BLaER1 (cell line): ENCODE data around the gene PTPRN2.

Experiments
- H3K27ac ChIP-seq: shearing (Covaris generic); formaldehyde crosslinking; 2 replicates; pipeline ENCODE4 v1.8.1; 2022
- H3K27me3 ChIP-seq: shearing (Covaris generic); formaldehyde crosslinking; 2 replicates; pipeline ENCODE4 v1.8.1; 2022
- H3K36me3 ChIP-seq: shearing (Covaris generic); formaldehyde crosslinking; 2 replicates; pipeline ENCODE4 v1.8.1; 2022
- H3K4me1 ChIP-seq: shearing (Covaris generic); formaldehyde crosslinking; 2 replicates; pipeline ENCODE4 v1.8.1; 2022
- H3K4me2 ChIP-seq: shearing (Covaris generic); formaldehyde crosslinking; 2 replicates; pipeline ENCODE4 v1.8.1; 2022
- H3K4me3 ChIP-seq: shearing (Covaris generic); formaldehyde crosslinking; 2 replicates; pipeline ENCODE4 v1.8.1; 2022
- H3K9ac ChIP-seq: shearing (Covaris generic); formaldehyde crosslinking; 2 replicates; pipeline ENCODE4 v1.8.1; 2022
- H3K9me3 ChIP-seq: shearing (Covaris generic); formaldehyde crosslinking; 2 replicates; pipeline ENCODE4 v1.8.1; 2022
- H4K20me1 ChIP-seq: shearing (Covaris generic); formaldehyde crosslinking; 2 replicates; pipeline ENCODE4 v1.8.1; 2022
- Cebpa-rat ChIP-seq: shearing (Covaris generic); IDR thresholded peaks from 2 replicates; pipeline ENCODE4 v1.8.1; 2022

PTPRN2 gene

DNA sequence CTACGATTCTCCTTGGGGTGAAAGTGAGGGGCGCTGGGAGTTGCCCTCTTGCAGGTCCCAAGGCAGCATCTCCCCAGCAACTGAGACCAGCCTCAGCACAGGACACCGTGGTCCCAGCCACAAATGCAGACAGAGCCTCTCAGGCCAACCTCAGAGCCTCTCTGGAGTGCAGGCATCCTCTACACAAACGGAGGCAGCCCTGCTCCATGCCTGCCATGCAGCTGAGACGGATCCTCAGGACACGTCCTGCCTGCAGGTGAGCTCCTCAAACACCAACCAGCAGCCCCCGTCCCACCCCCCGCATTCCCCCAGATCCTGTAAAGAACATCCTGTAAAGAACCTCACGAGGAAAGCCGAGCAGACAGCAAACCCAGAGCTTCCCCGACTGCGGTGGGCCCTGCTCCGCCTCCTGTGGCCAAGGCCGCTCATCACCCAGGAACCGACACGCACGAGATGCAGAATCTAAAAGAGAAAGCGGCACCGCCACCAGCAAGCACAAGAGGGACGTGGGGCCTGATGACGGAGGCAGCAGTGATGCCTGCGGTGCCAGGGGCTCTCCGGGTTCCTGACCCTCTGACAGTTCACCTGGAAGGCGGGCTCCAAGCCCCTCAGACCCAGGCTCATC lies 186.9 kb downstream of the PTPRN2 start:
- no peaks in the 10 kb centered on the region for H3K27me3 ChIP-seq
- peaks cover 17% of the 10 kb centered on the region for H3K9me3 ChIP-seq

DNA sequence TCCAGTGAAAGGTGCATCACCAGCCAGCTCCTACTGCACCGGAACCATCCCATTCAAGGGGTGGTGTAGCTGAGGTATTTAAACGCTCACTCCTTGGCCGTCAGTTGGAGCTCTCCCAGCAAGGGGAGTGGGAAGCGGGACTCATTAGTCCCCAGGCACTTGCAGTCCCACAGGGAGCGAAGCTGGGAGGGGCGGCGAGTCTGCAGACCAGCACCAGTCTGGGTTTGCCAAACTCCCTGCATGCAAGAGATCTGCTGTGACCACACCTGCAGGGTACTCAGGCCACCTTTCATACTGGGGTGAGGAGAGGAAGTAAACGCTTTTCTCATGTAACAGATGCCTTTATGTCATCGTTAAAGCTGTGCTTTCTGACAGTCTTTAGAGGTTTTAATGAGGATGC lies 187.9 kb downstream of the PTPRN2 start:
- H3K27me3 ChIP-seq: no peaks in the 10 kb centered on the region
- no peak overlapping the region for H3K4me3 ChIP-seq
- no peak overlapping the region for H3K4me2 ChIP-seq
- H3K27ac ChIP-seq: no peak overlapping the region
- no peaks in the 10 kb centered on the region for H3K36me3 ChIP-seq
- no peaks in the 10 kb centered on the region for H4K20me1 ChIP-seq
- H3K4me1 ChIP-seq: peaks cover 29% of the 10 kb centered on the region
- no peak for TF ChIP-seq Cebpa-rat
- no peak overlapping the region for H3K9ac ChIP-seq
- peaks cover 17% of the 10 kb centered on the region for H3K9me3 ChIP-seq

More for the DNA sequence above, 186.9 kb downstream of the PTPRN2 start:
- Histone ChIP-seq H3K36me3 (no peaks in the 10 kb centered on the region), H3K4me1 (peaks cover 28% of the 10 kb centered on the region), H3K9ac (no peak overlapping the region), H3K4me3 (no peak overlapping the region), H4K20me1 (no peaks in the 10 kb centered on the region), H3K27ac (no peak overlapping the region), H3K4me2 (no peak overlapping the region)
- no peak for TF ChIP-seq Cebpa-rat

DNA sequence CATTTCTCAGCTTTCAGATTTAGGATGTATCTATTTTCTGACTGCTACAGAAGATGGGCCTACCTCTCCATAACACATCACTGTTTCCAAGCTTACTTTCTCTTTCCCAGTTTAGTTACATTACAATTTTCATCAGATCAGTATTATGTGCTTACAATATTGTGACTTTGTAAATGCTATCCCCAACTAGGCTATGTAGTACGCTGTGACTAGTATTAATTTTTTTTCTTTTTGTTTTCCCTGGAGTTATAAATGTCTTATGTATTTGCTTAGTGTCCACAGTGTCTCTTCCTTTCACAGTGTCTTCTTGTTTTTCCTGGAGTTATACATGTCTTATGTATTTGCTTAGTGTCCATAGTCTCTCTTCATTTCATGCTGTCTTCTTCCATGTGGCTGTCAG lies 188.9 kb downstream of the PTPRN2 start:
- Histone ChIP-seq H4K20me1 (no peaks in the 10 kb centered on the region), H3K4me1 (peaks cover 29% of the 10 kb centered on the region), H3K9me3 (peaks cover 17% of the 10 kb centered on the region), H3K27ac (no peak overlapping the region), H3K9ac (no peak overlapping the region), H3K36me3 (no peaks in the 10 kb centered on the region), H3K4me2 (no peak overlapping the region), H3K4me3 (no peak overlapping the region), H3K27me3 (no peaks in the 10 kb centered on the region)
- TF ChIP-seq Cebpa-rat: no peak

DNA sequence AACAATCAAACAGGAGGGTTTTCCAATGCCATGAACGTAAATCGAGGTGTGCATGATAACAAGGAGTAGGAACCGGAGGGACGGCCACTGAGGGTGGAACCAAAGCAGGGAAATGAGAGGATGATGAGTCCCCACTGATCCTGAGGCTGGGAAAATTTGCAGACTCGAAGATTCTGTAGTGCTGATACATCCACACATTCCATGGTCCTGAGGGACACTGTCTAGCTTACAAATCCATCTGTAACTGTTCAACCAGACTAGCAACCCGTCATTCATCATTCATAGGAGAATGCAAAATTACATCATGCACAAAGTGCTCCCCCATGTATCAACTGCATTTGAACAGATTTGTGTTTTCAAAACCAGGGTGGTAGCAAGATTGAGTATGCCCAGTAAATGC lies 189.7 kb downstream of the PTPRN2 start:
- Histone ChIP-seq H3K4me1 (peaks cover 30% of the 10 kb centered on the region), H3K4me3 (no peak overlapping the region), H3K4me2 (no peak overlapping the region), H3K9me3 (peaks cover 17% of the 10 kb centered on the region), H3K27ac (no peak overlapping the region), H3K9ac (no peak overlapping the region), H3K36me3 (no peaks in the 10 kb centered on the region), H4K20me1 (no peaks in the 10 kb centered on the region), H3K27me3 (no peaks in the 10 kb centered on the region)
- no peak for TF ChIP-seq Cebpa-rat

DNA sequence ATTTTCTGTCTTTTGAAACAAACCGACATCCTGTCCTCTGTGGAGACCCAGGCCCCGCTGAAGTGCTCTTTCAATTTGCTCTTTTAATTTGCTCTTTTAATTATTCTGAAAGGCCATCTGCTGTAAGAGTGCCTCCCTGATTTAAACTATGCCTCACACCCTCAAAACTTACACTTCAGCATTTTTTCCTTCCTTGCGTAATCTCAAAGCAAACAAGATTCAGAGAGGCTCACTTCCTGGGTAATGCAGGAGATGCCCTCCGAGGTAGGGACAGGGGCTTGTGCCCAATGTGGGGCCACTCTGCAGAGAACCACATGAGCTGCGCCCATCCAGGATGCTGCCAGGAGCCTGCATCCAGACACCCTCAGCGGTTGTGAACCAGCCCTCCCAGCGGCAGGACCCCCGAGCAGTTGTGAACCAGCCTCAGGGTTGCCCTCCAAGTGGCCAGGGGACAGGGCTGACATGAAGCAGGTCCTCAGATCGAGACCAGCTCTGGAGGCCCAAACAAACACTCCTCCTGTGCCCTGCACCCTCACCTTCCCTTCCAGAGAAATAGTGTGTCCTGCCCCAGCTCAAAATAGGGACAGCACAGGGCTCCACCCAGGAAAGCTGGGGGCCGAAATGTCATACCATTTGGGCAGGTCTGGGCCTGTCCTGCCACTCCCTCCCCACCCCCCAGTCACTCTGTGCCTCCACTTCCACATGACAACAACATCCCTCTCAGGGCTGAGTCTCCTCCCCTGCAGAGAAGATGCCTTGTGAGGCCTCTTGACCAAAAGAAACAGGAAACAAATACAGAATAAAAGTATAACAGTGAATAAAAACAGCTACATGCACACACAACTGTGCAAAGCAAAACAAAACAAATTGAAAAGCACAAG lies 190.4 kb downstream of the PTPRN2 start:
- no peaks in the 10 kb centered on the region for H3K27me3 ChIP-seq

DNA sequence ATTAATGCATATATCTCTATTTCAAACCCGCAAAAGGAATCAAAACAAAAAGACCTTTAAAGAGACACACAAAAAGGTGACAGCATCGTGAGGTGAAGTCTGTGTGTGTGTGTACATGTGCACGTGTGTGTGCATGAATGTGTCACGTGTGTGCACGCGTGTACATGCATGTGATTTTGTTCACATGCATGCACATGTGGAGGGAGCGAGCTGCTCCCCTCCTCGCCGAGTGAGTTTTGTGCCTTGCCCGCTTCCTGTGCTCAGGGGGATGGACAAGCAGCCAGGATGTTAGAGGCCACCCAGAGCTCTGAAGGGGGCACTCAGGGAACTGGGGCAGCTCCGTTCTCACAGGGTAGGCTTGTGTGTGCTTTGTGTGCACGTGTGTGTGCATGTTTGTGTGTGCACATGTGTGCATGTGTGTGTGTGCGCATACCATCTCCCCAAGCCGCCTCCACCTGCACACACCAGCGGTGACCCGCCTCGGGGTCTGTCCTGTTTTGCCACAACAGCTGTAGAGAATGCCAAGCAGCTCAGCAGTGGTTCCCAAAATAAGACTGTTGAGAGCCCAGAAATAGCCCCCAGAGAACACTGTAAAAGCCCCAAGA lies 191.2 kb downstream of the PTPRN2 start:
- H3K36me3 ChIP-seq: no peaks in the 10 kb centered on the region
- no peak overlapping the region for H3K9ac ChIP-seq
- H4K20me1 ChIP-seq: no peaks in the 10 kb centered on the region
- H3K4me1 ChIP-seq: peaks cover 32% of the 10 kb centered on the region
- no peak for TF ChIP-seq Cebpa-rat
- peak overlapping the region; percentile 69 for H3K4me2 ChIP-seq
- H3K4me3 ChIP-seq: no peak overlapping the region
- H3K9me3 ChIP-seq: peaks cover 17% of the 10 kb centered on the region
- H3K27me3 ChIP-seq: no peaks in the 10 kb centered on the region
- no peak overlapping the region for H3K27ac ChIP-seq

More for the DNA sequence above, 190.4 kb downstream of the PTPRN2 start:
- TF ChIP-seq Cebpa-rat: 0 out of 2 replicates have a peak, but pooled peaks have one; percentile 49
- no peak overlapping the region for H3K27ac ChIP-seq
- H3K9ac ChIP-seq: no peak overlapping the region
- H3K4me2 ChIP-seq: peak overlapping the region; percentile 69
- H3K9me3 ChIP-seq: peaks cover 17% of the 10 kb centered on the region
- no peak overlapping the region for H3K4me3 ChIP-seq
- no peaks in the 10 kb centered on the region for H3K36me3 ChIP-seq
- H3K4me1 ChIP-seq: peaks cover 36% of the 10 kb centered on the region
- no peaks in the 10 kb centered on the region for H4K20me1 ChIP-seq

DNA sequence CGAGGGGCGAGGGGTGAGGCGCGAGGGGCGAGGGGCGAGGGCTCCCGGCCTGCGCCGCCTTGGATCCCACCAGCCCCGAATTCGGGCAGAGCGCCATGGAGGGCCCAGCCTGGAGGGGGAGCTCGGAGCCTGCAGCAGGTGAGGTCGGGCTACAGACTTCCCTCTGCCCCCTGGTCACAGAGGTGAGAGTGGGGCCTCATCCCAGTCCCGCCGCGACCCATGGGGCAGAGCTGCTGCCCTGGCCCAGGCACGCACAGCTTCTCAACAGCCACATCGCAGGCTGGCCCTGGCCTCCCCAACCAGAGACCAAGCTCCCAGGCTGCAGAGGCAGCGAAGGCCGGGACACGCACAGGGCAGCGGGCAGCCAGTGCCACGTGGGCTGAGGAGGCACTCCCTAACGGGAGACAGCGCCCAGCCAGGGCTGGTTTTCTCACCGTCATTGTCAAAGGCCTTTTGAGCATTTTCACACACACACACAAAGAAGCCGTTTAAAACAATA lies 191.8 kb downstream of the PTPRN2 start:
- Histone ChIP-seq H3K9ac (no peak overlapping the region), H3K4me1 (peaks cover 28% of the 10 kb centered on the region), H3K4me3 (no peak overlapping the region), H3K27me3 (no peaks in the 10 kb centered on the region), H3K4me2 (peak overlapping the region; percentile 69; the same call in 1 of the 2 replicates), H3K9me3 (peaks cover 17% of the 10 kb centered on the region), H4K20me1 (no peaks in the 10 kb centered on the region), H3K27ac (no peak overlapping the region), H3K36me3 (no peaks in the 10 kb centered on the region)
- no peak for TF ChIP-seq Cebpa-rat

DNA sequence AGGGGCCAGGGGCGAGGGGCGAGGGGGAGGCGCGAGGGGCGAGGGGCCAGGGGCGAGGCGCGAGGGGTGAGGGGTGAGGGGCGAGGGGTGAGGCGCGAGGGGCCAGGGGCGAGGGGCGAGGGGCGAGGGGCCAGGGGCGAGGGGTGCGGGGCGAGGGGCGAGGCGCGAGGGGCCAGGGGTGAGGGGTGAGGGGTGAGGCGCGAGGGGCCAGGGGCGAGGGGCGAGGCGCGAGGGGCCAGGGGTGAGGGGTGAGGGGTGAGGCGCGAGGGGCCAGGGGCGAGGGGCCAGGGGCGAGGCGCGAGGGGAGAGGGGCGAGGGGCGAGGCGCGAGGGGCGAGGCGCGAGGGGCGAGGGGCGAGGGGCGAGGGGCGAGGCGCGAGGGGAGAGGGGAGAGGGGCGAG lies 192.3 kb downstream of the PTPRN2 start:
- TF ChIP-seq Cebpa-rat: no peak
- no peak overlapping the region for H3K9ac ChIP-seq
- H3K9me3 ChIP-seq: peaks cover 17% of the 10 kb centered on the region
- H3K4me3 ChIP-seq: no peak overlapping the region
- no peaks in the 10 kb centered on the region for H4K20me1 ChIP-seq
- H3K36me3 ChIP-seq: no peaks in the 10 kb centered on the region
- no peaks in the 10 kb centered on the region for H3K27me3 ChIP-seq
- no peak overlapping the region for H3K4me2 ChIP-seq
- H3K4me1 ChIP-seq: peaks cover 28% of the 10 kb centered on the region
- no peak overlapping the region for H3K27ac ChIP-seq

- no peaks in the 10 kb centered on the region for H3K36me3 ChIP-seq
- TF ChIP-seq Cebpa-rat: no peak
- no peak overlapping the region for H3K4me2 ChIP-seq
- H3K27ac ChIP-seq: no peak overlapping the region
- H3K4me1 ChIP-seq: peaks cover 28% of the 10 kb centered on the region
- no peaks in the 10 kb centered on the region for H3K27me3 ChIP-seq
- no peak overlapping the region for H3K4me3 ChIP-seq
- no peak overlapping the region for H3K9ac ChIP-seq
- H3K9me3 ChIP-seq: peaks cover 17% of the 10 kb centered on the region
- H4K20me1 ChIP-seq: no peaks in the 10 kb centered on the region
Observed at GRCh38 chr7:158394936-158395335, 192.7 kb downstream of the PTPRN2 start.
